Left ventricle myocardium inferior (tissue), 1 donor: Measurements from ENCODE around the gene LY6G5C. TPM values are rescaled to one million over a fixed set of nuclear protein-coding genes. Genes with fewer than 3 reads are reported as not detected.

Experiments used
- DNase-seq: peaks from one replicate; pipeline ENCODE4 v3.0.0-alpha.2; 2020
- H3K27ac ChIP-seq: fragments of 200-600 bp; replicated peaks from 2 replicates; pipeline ENCODE4 v1.8.0; 2021
- H3K27me3 ChIP-seq: fragments of 200-600 bp; 2 replicates; pipeline ENCODE4 v1.8.0; 2021; ENCODE audit warnings: low read depth
- H3K36me3 ChIP-seq: fragments of 200-600 bp; 2 replicates; pipeline ENCODE4 v1.8.0; 2021
- H3K4me1 ChIP-seq: fragments of 200-600 bp; 2 replicates; pipeline ENCODE4 v1.8.0; 2021
- H3K4me3 ChIP-seq: fragments of 200-600 bp; 2 replicates; pipeline ENCODE4 v1.8.0; 2021; ENCODE audit warnings: mild to moderate bottlenecking, moderate library complexity
- H3K9me3 ChIP-seq: fragments of 200-600 bp; replicated peaks from 2 replicates; pipeline ENCODE4 v1.8.0; 2021
- CTCF ChIP-seq: fragments of 200-600 bp; IDR thresholded peaks from 2 replicates; pipeline ENCODE4 v1.8.0; 2021; ENCODE audit warnings: antibody characterized with exemption, mild to moderate bottlenecking, borderline replicate concordance
- intact Hi-C: fragments of 100-400 bp; cut with micrococcal nuclease; formaldehyde crosslinking; loops from one replicate; pipeline ENCODE4 v1.11.0; 2022
- total RNA-seq: library from RNA; stranded (reverse); fragmentation: NEBNext Ultra II Directional; extraction: Animal tissue kit (Norgen Biotek cat#: 25700); gene quantifications from one replicate; pipeline ENCODE4 v1.2.1, GENCODE V29; 2021
- donor health status: DM: no; HTN: yes; CAD: no; lungs with severe emphysema.

LY6G5C gene
- total RNA-seq, 1 donor from 2014 or later: 1.5 TPM

- Histone ChIP-seq H3K27ac (no peak overlapping the region), H3K36me3 (peaks cover 99% of the 10 kb centered on the region), H3K27me3 (no peaks in the 10 kb centered on the region), H3K4me3 (no peak overlapping the region), H3K9me3 (no peaks in the 10 kb centered on the region), H3K4me1 (no peaks in the 10 kb centered on the region)
- TF ChIP-seq CTCF: no peak
- no peak for DNase-seq
- intact Hi-C loops: no loop called here
These were observed 10.8 kb upstream of the LY6G5C start for GRCh38 chr6:31691564-31692108.

DNA sequence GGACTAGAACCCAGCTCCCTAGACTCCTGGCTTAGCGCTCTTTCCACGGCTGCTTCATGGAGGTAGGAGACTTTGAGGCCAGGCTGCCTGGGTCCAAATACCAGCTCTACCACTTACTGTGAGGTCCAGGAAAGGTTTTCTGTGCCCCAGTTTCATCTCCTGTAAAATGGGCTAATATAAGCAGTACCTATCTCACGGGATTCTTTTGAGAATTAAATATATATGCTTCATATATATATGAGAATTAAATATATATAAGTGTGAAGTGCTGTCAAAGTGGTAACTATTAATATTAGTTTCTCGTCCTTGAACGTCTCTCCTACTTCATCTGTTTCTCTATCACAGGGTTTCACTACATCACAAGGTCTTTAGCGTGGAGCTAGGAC, 10.2 kb upstream of the LY6G5C start:
- Histone ChIP-seq H3K27me3 (no peaks in the 10 kb centered on the region), H3K4me1 (no peaks in the 10 kb centered on the region), H3K27ac (no peak overlapping the region), H3K4me3 (no peak overlapping the region), H3K36me3 (peaks cover 99% of the 10 kb centered on the region), H3K9me3 (no peaks in the 10 kb centered on the region)
- intact Hi-C loops: no loop called here
- DNase-seq: no peak
- no peak for TF ChIP-seq CTCF

- no peaks in the 10 kb centered on the region for H3K4me1 ChIP-seq
- no peaks in the 10 kb centered on the region for H3K27me3 ChIP-seq
- TF ChIP-seq CTCF: no peak
- intact Hi-C loops: no loop called here
- peaks cover 97% of the 10 kb centered on the region for H3K36me3 ChIP-seq
- no peak overlapping the region for H3K27ac ChIP-seq
- no peak overlapping the region for H3K4me3 ChIP-seq
- no peak for DNase-seq
- no peaks in the 10 kb centered on the region for H3K9me3 ChIP-seq
These were observed 9.6 kb upstream of the LY6G5C start for GRCh38 chr6:31690231-31691077.

GRCh38 chr6:31689249-31690110, 8.6 kb upstream of the LY6G5C start:
- no peaks in the 10 kb centered on the region for H3K9me3 ChIP-seq
- H3K4me3 ChIP-seq: no peak overlapping the region
- no peaks in the 10 kb centered on the region for H3K4me1 ChIP-seq
- peak; percentile 26 for TF ChIP-seq CTCF
- H3K36me3 ChIP-seq: peaks cover 92% of the 10 kb centered on the region
- no peaks in the 10 kb centered on the region for H3K27me3 ChIP-seq
- no peak overlapping the region for H3K27ac ChIP-seq
- no peak for DNase-seq
- intact Hi-C loops: no loop called here

- Histone ChIP-seq H3K4me1 (peaks cover 3% of the 10 kb centered on the region), H3K27me3 (no peaks in the 10 kb centered on the region), H3K9me3 (no peaks in the 10 kb centered on the region), H3K27ac (no peak overlapping the region), H3K4me3 (no peak overlapping the region), H3K36me3 (peaks cover 78% of the 10 kb centered on the region)
- TF ChIP-seq CTCF: no peak
- intact Hi-C loops: no loop called here
- DNase-seq: no peak
These were observed 7.2 kb upstream of the LY6G5C start for GRCh38 chr6:31687860-31688693.
